HepG2 (cell line): Measurements from ENCODE around the gene STRN3. TPM values are rescaled to one million over a fixed set of nuclear protein-coding genes. Genes with fewer than 3 reads are reported as not detected.

ENCODE experiments used
- ARID4A ChIP-seq: sonication (generic); formaldehyde crosslinking; IDR thresholded peaks from 2 replicates; pipeline ENCODE4 v1.5.0; 2020; ENCODE audit warnings: mild to moderate bottlenecking, missing genetic modification reagents, borderline replicate concordance
- BORCS8-MEF2B ChIP-seq: sonication (generic); formaldehyde crosslinking; IDR thresholded peaks from 2 replicates; pipeline ENCODE4 v1.8.0; 2022; ENCODE audit warnings: mild to moderate bottlenecking, missing genetic modification reagents
- CBFB ChIP-seq: sonication (generic); formaldehyde crosslinking; IDR thresholded peaks from 2 replicates; pipeline ENCODE4 v1.4.0; 2020; ENCODE audit warnings: missing genetic modification reagents
- CBX5 ChIP-seq: sonication (generic); formaldehyde crosslinking; IDR thresholded peaks from 2 replicates; pipeline ENCODE4 v1.4.0; 2020; ENCODE audit warnings: missing genetic modification reagents, borderline replicate concordance
- FLYWCH1 ChIP-seq: sonication (generic); formaldehyde crosslinking; IDR thresholded peaks from 2 replicates; pipeline ENCODE4 v1.8.1; 2023; ENCODE audit warnings: mild to moderate bottlenecking, missing genetic modification reagents
- JUN ChIP-seq: sonication (generic); formaldehyde crosslinking; IDR thresholded peaks from 2 replicates; pipeline ENCODE4 v1.4.0; 2020; ENCODE audit warnings: mild to moderate bottlenecking, missing genetic modification reagents
- NFATC3 ChIP-seq: sonication (generic); formaldehyde crosslinking; IDR thresholded peaks from 2 replicates; pipeline ENCODE4 v1.5.1; 2020; ENCODE audit warnings: mild to moderate bottlenecking, missing genetic modification reagents
- NRL ChIP-seq: sonication (generic); formaldehyde crosslinking; IDR thresholded peaks from 2 replicates; pipeline ENCODE4 v1.5.0; 2020; ENCODE audit warnings: missing genetic modification reagents, mild to moderate bottlenecking, moderate library complexity, borderline replicate concordance
- PCBP2 ChIP-seq: fragments of 200-400 bp; formaldehyde crosslinking; optimal IDR thresholded peaks from 2 replicates; pipeline ENCODE3; 2018; ENCODE audit warnings: low read length, low read depth; ENCODE audit not compliant: poor library complexity, severe bottlenecking
- SNAI1 ChIP-seq: sonication (generic); formaldehyde crosslinking; IDR thresholded peaks from 2 replicates; pipeline ENCODE4 v1.5.0; 2020; ENCODE audit warnings: mild to moderate bottlenecking, missing genetic modification reagents, borderline replicate concordance
- SP4 ChIP-seq: sonication (generic); formaldehyde crosslinking; IDR thresholded peaks from 2 replicates; pipeline ENCODE4 v1.8.1; 2023; ENCODE audit warnings: mild to moderate bottlenecking, missing genetic modification reagents
- SPEN ChIP-seq: sonication (generic); formaldehyde crosslinking; IDR thresholded peaks from 2 replicates; pipeline ENCODE4 v1.5.1; 2020; ENCODE audit warnings: low read depth, mild to moderate bottlenecking, missing genetic modification reagents
- TCF12 ChIP-seq, 2 experiments: fragments of 450-650 bp in 1 of 2; sonication (generic) in 1 of 2; formaldehyde crosslinking in 1 of 2; IDR thresholded peaks; 2 replicates each; pipeline versions ENCODE4 v1.6.1 to v1.8.0; 2017 to 2022; ENCODE audit warnings: antibody characterized with exemption in 1 of 2, mild to moderate bottlenecking in 1 of 2, missing genetic modification reagents in 1 of 2, moderate library complexity in 1 of 2
- ZMYM3 ChIP-seq: sonication (generic); formaldehyde crosslinking; IDR thresholded peaks from 2 replicates; pipeline ENCODE4 v1.5.1; 2020; ENCODE audit warnings: mild to moderate bottlenecking, missing genetic modification reagents
- ZNF205 ChIP-seq: IDR thresholded peaks from 2 replicates; pipeline ENCODE4 v1.6.1; 2018; ENCODE audit warnings: missing biosample characterization, missing genetic modification reagents
- ZNF251 ChIP-seq: sonication (generic); formaldehyde crosslinking; IDR thresholded peaks from 2 replicates; pipeline ENCODE4 v1.9.0; 2021; ENCODE audit warnings: mild to moderate bottlenecking, missing genetic modification reagents
- ZNF281 ChIP-seq: sonication (generic); formaldehyde crosslinking; IDR thresholded peaks from 2 replicates; pipeline ENCODE4 v1.4.0; 2020; ENCODE audit warnings: missing genetic modification reagents, borderline replicate concordance
- ZNF30 ChIP-seq: sonication (generic); formaldehyde crosslinking; IDR thresholded peaks from 2 replicates; pipeline ENCODE4 v1.5.0; 2020; ENCODE audit warnings: mild to moderate bottlenecking, missing genetic modification reagents
- ZNF34 ChIP-seq: sonication (generic); formaldehyde crosslinking; IDR thresholded peaks from 2 replicates; pipeline ENCODE4 v1.4.0; 2020; ENCODE audit warnings: mild to moderate bottlenecking, missing genetic modification reagents, borderline replicate concordance
- ZNF468 ChIP-seq: sonication (generic); formaldehyde crosslinking; IDR thresholded peaks from 2 replicates; pipeline ENCODE4 v1.8.0; 2022; ENCODE audit warnings: mild to moderate bottlenecking, moderate library complexity, missing genetic modification reagents
- ZNF546 ChIP-seq: sonication (generic); formaldehyde crosslinking; conservative IDR thresholded peaks from 2 replicates; pipeline ENCODE4 v1.8.1; 2023; ENCODE audit warnings: mild to moderate bottlenecking, missing genetic modification reagents
- ZNF782 ChIP-seq: sonication (generic); formaldehyde crosslinking; IDR thresholded peaks from 2 replicates; pipeline ENCODE4 v1.4.0; 2020; ENCODE audit warnings: missing genetic modification reagents, mild to moderate bottlenecking, borderline replicate concordance
- ZNF879 ChIP-seq: sonication (generic); formaldehyde crosslinking; IDR thresholded peaks from 2 replicates; pipeline ENCODE4 v1.8.1; 2023; ENCODE audit warnings: missing genetic modification reagents
- ZSCAN25 ChIP-seq: sonication (generic); formaldehyde crosslinking; IDR thresholded peaks from 2 replicates; pipeline ENCODE4 v1.8.0; 2022; ENCODE audit warnings: mild to moderate bottlenecking, missing genetic modification reagents
- polyA plus RNA-seq, 8 experiments: library from polyadenylated mRNA; depleted of rRNA in 3 of 8; stranded (reverse) in 7 of 8; unstranded in 1 of 8; fragments of >200 nt; fragmentation: Illumina TruSeq in 4 of 8; extraction: Trizol in 4 of 8; gene quantifications; 2 replicates each; pipeline versions ENCODE4 v1.2.1 to v1.2.3, GENCODE V29; 2011 to 2016; ENCODE audit warnings: low read depth in 4 of 8, missing spikeins in 1 of 8, mixed read lengths in 1 of 8; ENCODE audit not compliant: insufficient read depth in 1 of 8
- total RNA-seq, 5 experiments: library from RNA; depleted of rRNA; stranded (reverse); fragments of >200 nt; fragmentation: Illumina TruSeq; extraction: Trizol; gene quantifications; 2 replicates each; pipeline ENCODE4 v1.2.3, GENCODE V29; 2016; ENCODE audit warnings: low read depth in 1 of 5

Gene STRN3
- total and polyA plus RNA-seq, 2 of the 13 experiments (the other 11 are each of a cell fraction or from before 2014, with no cell fraction given): 49.4 to 123 TPM

GRCh38 chr14:30873308-30874119 lies 152.7 kb downstream of the STRN3 start (continued):
- TF ChIP-seq ARID4A (CRISPR knock-in tag) (no peak), ZNF34 (CRISPR knock-in tag) (no peak), SP4 (CRISPR knock-in tag) (no peak; the same call in 1 of the 2 replicates), ZNF468 (no peak), TCF12 (IDR thresholded peaks at IDR 0.05) (no peak), TCF12 (CRISPR knock-in tag; IDR thresholded peaks at IDR 0.05) (no peak), ZNF546 (CRISPR knock-in tag) (no peak), NFATC3 (0 out of 2 replicates have a peak, but pooled peaks have one; percentile 30), SPEN (CRISPR knock-in tag) (no peak), ZSCAN25 (CRISPR knock-in tag) (no peak), FLYWCH1 (CRISPR knock-in tag) (no peak; the same call in 1 of the 2 replicates), ZNF879 (no peak), ZNF205 (CRISPR knock-in tag) (0 out of 2 replicates have a peak, but pooled peaks have one; percentile 21), ZMYM3 (no peak), CBFB (CRISPR knock-in tag) (no peak), SNAI1 (CRISPR knock-in tag) (no peak), ZNF782 (CRISPR knock-in tag) (no peak), ZNF251 (CRISPR knock-in tag) (no peak), BORCS8-MEF2B (CRISPR knock-in tag) (no peak; the same call in 1 of the 2 replicates), ZNF30 (CRISPR knock-in tag) (no peak; the same call in 1 of the 2 replicates), ZNF281 (CRISPR knock-in tag) (no peak), JUN (no peak), CBX5 (CRISPR knock-in tag) (peak; percentile 30; the same call in 1 of the 2 replicates), PCBP2 (no peak), NRL (CRISPR knock-in tag) (no peak)
